HepG2 (cell line): ENCODE data around the gene API5. TPM values are rescaled to one million over a fixed set of nuclear protein-coding genes. Genes with fewer than 3 reads are reported as not detected.

Experiments
- ATF4 ChIP-seq, 2 experiments: fragments of 450-650 bp in 1 of 2; sonication (generic) in 1 of 2; formaldehyde crosslinking; IDR thresholded peaks; 2 replicates each; pipeline versions ENCODE4 v1.5.0 to v1.8.0; 2020 to 2022; ENCODE audit warnings: mild to moderate bottlenecking in 1 of 2, missing genetic modification reagents in 1 of 2
- CHCHD3 ChIP-seq: sonication (generic); formaldehyde crosslinking; IDR thresholded peaks from 2 replicates; pipeline ENCODE4 v1.8.0; 2022; ENCODE audit warnings: mild to moderate bottlenecking, missing genetic modification reagents, moderate library complexity
- CSRNP1 ChIP-seq: sonication (generic); formaldehyde crosslinking; IDR thresholded peaks from 2 replicates; pipeline ENCODE4 v1.8.1; 2023; ENCODE audit warnings: mild to moderate bottlenecking, missing genetic modification reagents
- EHMT2 ChIP-seq: fragments of 200-600 bp; sonication (generic); IDR thresholded peaks from 2 replicates; pipeline ENCODE4 v1.7.0; 2017; ENCODE audit warnings: antibody characterized with exemption, low read depth, low read length, borderline replicate concordance
- GPBP1L1 ChIP-seq: sonication (generic); formaldehyde crosslinking; IDR thresholded peaks from 2 replicates; pipeline ENCODE4 v1.5.0; 2020; ENCODE audit warnings: mild to moderate bottlenecking, missing genetic modification reagents
- HINFP ChIP-seq: sonication (generic); formaldehyde crosslinking; IDR thresholded peaks from 2 replicates; pipeline ENCODE4 v1.4.0; 2020; ENCODE audit warnings: low read depth, mild to moderate bottlenecking, missing genetic modification reagents
- KMT2B ChIP-seq: IDR thresholded peaks from 2 replicates; pipeline ENCODE4 v1.6.1; 2016; ENCODE audit warnings: missing genetic modification reagents, missing compliant biosample characterization
- NR1H2 ChIP-seq: sonication (generic); formaldehyde crosslinking; IDR thresholded peaks from 2 replicates; pipeline ENCODE4 v1.8.1; 2022; ENCODE audit warnings: low read depth, missing genetic modification reagents, borderline replicate concordance
- NRL ChIP-seq: sonication (generic); formaldehyde crosslinking; IDR thresholded peaks from 2 replicates; pipeline ENCODE4 v1.5.0; 2020; ENCODE audit warnings: missing genetic modification reagents, mild to moderate bottlenecking, moderate library complexity, borderline replicate concordance
- ONECUT2 ChIP-seq: sonication (generic); formaldehyde crosslinking; IDR thresholded peaks from 2 replicates; pipeline ENCODE4 v1.4.0; 2020; ENCODE audit warnings: missing genetic modification reagents
- POLR2G ChIP-seq: fragments of 200-400 bp; formaldehyde crosslinking; IDR thresholded peaks from 2 replicates; pipeline ENCODE4 v1.6.1; 2018; ENCODE audit warnings: mild to moderate bottlenecking, low read depth, low read length, moderate library complexity
- RXRB ChIP-seq: IDR thresholded peaks from 2 replicates; pipeline ENCODE4 v1.6.1; 2016; ENCODE audit warnings: borderline replicate concordance, missing genetic modification reagents, missing compliant biosample characterization
- SCMH1 ChIP-seq: sonication (generic); formaldehyde crosslinking; IDR thresholded peaks from 2 replicates; pipeline ENCODE4 v1.9.0; 2021; ENCODE audit warnings: missing genetic modification reagents, mild to moderate bottlenecking, borderline replicate concordance
- TMF1 ChIP-seq: sonication (generic); formaldehyde crosslinking; IDR thresholded peaks from 2 replicates; pipeline ENCODE4 v1.8.1; 2022; ENCODE audit warnings: low read depth, missing genetic modification reagents
- ZNF260 ChIP-seq: sonication (generic); formaldehyde crosslinking; IDR thresholded peaks from 2 replicates; pipeline ENCODE4 v1.4.0; 2020; ENCODE audit warnings: missing genetic modification reagents, low read depth, mild to moderate bottlenecking, borderline replicate concordance
- ZNF326 ChIP-seq: sonication (generic); formaldehyde crosslinking; IDR thresholded peaks from 2 replicates; pipeline ENCODE4 v1.4.0; 2020; ENCODE audit warnings: missing genetic modification reagents, borderline replicate concordance
- ZNF34 ChIP-seq: sonication (generic); formaldehyde crosslinking; IDR thresholded peaks from 2 replicates; pipeline ENCODE4 v1.4.0; 2020; ENCODE audit warnings: mild to moderate bottlenecking, missing genetic modification reagents, borderline replicate concordance
- ZNF343 ChIP-seq: sonication (generic); formaldehyde crosslinking; IDR thresholded peaks from 2 replicates; pipeline ENCODE4 v1.4.0; 2020; ENCODE audit warnings: mild to moderate bottlenecking, missing genetic modification reagents
- ZNF446 ChIP-seq: sonication (generic); formaldehyde crosslinking; IDR thresholded peaks from 2 replicates; pipeline ENCODE4 v1.5.0; 2020; ENCODE audit warnings: mild to moderate bottlenecking, missing genetic modification reagents
- polyA plus RNA-seq, 8 experiments: library from polyadenylated mRNA; depleted of rRNA in 3 of 8; stranded (reverse) in 7 of 8; unstranded in 1 of 8; fragments of >200 nt; fragmentation: Illumina TruSeq in 4 of 8; extraction: Trizol in 4 of 8; gene quantifications; 2 replicates each; pipeline versions ENCODE4 v1.2.1 to v1.2.3, GENCODE V29; 2011 to 2016; ENCODE audit warnings: low read depth in 4 of 8, missing spikeins in 1 of 8, mixed read lengths in 1 of 8; ENCODE audit not compliant: insufficient read depth in 1 of 8
- total RNA-seq, 5 experiments: library from RNA; depleted of rRNA; stranded (reverse); fragments of >200 nt; fragmentation: Illumina TruSeq; extraction: Trizol; gene quantifications; 2 replicates each; pipeline ENCODE4 v1.2.3, GENCODE V29; 2016; ENCODE audit warnings: low read depth in 1 of 5
- TF ChIP-seq, protein P1 (sequence below): sonication (generic); formaldehyde crosslinking; conservative IDR thresholded peaks from 2 replicates; pipeline ENCODE4 v1.8.0; 2022; ENCODE audit warnings: mild to moderate bottlenecking, moderate library complexity, missing genetic modification reagents

Gene API5
- total and polyA plus RNA-seq, 2 of the 13 experiments (the other 11 are each of a cell fraction or from before 2014, with no cell fraction given): 21.6 to 59.0 TPM

DNA sequence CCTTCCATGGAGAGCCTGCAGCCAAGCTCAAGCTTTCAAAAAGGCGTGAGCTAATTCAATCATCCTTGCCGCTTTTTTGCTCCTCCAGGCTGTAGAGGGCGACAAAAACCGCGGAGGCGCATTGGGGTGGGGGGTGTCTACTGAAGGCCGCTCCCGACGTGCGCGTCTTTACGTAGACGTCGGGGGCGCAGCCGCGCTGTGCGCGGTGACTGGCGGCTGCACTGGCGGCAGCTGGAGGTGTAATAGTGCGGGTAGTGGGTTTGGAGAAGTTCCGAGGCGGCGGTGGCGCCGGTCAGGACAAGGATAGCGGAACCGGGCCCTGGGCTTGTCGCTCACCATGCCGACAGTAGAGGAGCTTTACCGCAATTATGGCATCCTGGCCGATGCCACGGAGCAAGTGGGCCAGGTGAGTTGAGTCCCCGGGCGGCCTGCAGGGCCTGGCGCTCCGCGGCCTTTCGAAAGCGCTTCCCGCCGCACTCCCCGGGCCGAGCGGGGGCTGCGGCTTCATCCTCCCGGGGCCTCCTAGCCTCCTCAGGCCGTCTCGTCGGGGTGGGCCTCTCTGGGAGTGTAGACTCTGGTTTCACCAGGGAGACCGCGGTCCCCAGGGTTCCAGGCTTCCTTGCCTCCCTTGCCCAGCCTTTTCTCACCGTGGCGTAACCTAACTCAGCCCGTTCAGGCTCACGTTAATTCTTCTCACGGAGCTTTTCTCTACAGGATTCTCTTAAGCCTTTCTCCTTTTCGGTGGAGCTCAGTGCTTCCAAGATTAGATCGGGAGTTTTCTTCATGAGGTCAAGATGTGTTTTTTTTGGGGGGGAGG lies at the start of gene API5 (continued):
- peak; percentile 75; the same call in 1 of the 2 replicates for TF ChIP-seq TMF1 (CRISPR knock-in tag)
- TF ChIP-seq ZNF34 (CRISPR knock-in tag): 0 out of 2 replicates have a peak, but pooled peaks have one; percentile 40
- TF ChIP-seq KMT2B: peak; percentile 96
- TF ChIP-seq ZNF326 (CRISPR knock-in tag): no peak
- 0 out of 2 replicates have a peak, but pooled peaks have one; percentile 37 for TF ChIP-seq HINFP (CRISPR knock-in tag)
- TF ChIP-seq ZNF446 (CRISPR knock-in tag): no peak
- no peak for TF ChIP-seq NR1H2
- no peak for TF ChIP-seq GPBP1L1
- TF ChIP-seq ATF4 (CRISPR knock-in tag; IDR thresholded peaks at IDR 0.05): peak in 1 of 2 experiments; percentile 50; a peak in 1 of 4 replicates
- TF ChIP-seq CSRNP1 (CRISPR knock-in tag): peak; percentile 71; the same call in 1 of the 2 replicates
- TF ChIP-seq NRL: peak; percentile 80; the same call in 1 of the 2 replicates
- TF ChIP-seq, protein P1, sequence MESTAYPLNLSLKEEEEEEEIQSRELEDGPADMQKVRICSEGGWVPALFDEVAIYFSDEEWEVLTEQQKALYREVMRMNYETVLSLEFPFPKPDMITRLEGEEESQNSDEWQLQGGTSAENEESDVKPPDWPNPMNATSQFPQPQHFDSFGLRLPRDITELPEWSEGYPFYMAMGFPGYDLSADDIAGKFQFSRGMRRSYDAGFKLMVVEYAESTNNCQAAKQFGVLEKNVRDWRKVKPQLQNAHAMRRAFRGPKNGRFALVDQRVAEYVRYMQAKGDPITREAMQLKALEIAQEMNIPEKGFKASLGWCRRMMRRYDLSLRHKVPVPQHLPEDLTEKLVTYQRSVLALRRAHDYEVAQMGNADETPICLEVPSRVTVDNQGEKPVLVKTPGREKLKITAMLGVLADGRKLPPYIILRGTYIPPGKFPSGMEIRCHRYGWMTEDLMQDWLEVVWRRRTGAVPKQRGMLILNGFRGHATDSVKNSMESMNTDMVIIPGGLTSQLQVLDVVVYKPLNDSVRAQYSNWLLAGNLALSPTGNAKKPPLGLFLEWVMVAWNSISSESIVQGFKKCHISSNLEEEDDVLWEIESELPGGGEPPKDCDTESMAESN (CRISPR knock-in tag): peak; percentile 44; the same call in 1 of the 2 replicates
- TF ChIP-seq POLR2G: peak; percentile 93
- TF ChIP-seq SCMH1 (CRISPR knock-in tag): no peak
- TF ChIP-seq ZNF343 (CRISPR knock-in tag): no peak
- peak; percentile 37; the same call in 1 of the 2 replicates for TF ChIP-seq EHMT2
- TF ChIP-seq ZNF260 (CRISPR knock-in tag): no peak
- peak; percentile 59; the same call in 1 of the 2 replicates for TF ChIP-seq RXRB (CRISPR knock-in tag)
- TF ChIP-seq ONECUT2: 0 out of 2 replicates have a peak, but pooled peaks have one; percentile 30
- TF ChIP-seq CHCHD3: no peak
